OCI-M2 (cell line): ENCODE data around the gene LHX6.

ENCODE experiments used
- DNase-seq: peaks from one replicate; lab custom pipeline; 2025; ENCODE audit not compliant: unreplicated experiment; lab: John Stamatoyannopoulos, UW

LHX6 gene

DNA sequence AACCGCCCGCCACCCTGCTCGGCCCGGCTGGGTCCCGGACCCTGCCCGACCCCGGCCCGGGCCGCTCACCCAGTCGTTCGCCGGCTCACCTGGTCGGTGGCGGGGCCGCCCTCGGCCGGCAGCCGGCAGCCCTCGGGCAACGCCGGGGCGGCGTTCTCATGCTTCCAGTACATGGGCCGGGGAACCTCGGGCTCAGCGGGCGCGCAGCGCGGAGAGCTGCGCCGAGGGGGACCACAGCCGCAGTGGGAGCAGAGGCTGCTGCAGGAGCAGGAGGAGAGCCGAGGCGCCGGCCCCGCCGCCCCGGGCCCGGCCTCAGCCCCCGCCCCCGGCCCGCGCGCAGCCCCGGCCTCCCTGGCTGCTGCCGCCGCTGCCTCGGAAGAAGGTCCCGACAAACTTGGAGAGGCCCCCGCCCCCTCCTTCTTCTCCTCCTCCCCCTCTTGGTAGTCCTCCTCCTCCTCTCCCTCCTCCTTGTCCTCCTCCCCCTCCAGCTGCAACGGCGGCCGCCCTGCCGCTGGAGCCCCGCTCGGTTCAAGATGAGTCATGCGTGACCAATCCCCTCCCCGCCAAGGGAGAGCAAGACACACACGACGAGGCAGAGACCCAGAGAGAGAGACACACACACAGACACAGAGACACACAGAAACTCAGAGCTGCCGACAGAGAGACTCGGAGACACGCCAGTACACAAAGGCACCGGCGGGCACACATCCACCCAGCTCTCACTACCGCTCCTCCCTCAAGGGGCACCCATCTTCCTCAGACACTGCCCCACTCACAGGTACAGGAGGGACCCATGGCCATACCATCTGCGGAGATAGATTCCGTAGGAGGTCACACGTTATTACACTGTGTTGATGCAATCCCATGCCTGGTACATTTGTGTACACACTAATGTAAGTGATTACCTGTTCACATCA is at the start of gene LHX6:
Gene LHX6, minus strand, starts transcription at position 390 of the 917 bp plus-strand sequence. Its CDS starts 217 bp downstream, at position 173.
- no peak for DNase-seq

DNA sequence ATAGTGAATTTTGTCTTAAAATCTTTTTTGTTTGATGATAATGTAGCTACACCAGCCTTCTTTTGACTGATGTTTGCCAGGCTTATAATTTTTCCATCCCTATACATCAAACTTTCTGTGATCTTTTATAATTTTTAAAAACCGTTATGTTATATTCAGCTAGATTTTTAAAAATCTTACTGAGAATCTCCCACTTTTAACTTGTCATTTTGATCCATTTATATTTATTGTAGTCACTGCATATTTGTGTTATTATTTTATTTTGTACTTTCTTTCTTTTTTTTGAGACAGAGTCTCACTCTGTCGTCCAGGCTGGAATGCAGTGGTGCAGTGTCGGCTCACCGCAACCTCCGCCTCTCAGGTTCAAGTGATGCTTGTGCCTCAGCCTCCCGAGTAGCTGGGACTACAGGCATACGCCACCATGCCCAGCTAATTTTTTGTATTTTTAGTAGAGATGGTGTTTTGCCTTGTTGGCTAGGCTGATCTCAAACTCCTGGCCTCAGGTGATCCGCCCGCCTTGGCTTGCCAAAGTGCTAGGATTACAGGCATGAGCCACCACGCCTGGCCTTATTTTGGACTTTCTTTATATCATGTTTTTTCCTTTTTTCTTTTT is 48.6 kb upstream of the LHX6 start:
- no peak for DNase-seq

DNA sequence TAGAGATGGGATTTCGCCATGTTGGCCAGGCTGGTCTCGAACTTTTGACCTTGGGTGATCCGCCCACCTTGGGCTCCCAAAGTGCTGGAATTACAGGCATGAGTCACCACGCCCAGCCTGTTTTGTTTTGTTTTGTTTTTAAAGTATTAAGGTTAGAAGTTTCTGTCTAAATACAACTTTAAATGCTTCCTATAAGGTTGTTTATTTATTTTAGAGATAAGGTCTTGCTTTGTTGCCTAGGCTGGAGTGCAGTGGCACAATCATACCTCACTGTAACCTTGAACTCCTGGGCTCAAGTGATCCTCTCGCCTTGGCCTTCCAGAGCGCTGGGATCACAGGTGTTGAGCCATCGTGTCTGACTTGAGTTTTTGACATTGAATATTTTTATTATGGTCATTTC is 47.3 kb upstream of the LHX6 start:
- no peak for DNase-seq

DNA sequence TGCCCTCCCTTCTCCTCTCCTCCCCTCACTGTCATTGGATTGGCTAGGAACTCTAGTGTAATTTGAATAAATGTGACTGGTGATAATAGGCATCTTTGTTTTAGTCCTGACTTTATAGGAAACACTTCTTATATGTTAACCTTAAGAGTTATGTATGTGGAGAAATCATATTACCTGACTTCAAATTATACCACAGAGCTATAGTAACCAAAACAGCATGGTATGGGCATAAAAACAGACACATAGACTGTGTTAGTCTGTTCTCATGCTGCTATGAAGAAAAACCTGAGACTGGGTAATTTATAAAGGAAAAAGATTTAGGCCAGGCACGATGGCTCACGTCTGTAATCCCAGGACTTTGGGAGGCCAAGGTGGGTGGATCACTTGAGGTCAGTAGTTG is 45.3 kb upstream of the LHX6 start:
- DNase-seq, result no peak

- no peak for DNase-seq
These were observed 39.5 kb upstream of the LHX6 start for GRCh38 chr9:122268041-122268814.

DNA sequence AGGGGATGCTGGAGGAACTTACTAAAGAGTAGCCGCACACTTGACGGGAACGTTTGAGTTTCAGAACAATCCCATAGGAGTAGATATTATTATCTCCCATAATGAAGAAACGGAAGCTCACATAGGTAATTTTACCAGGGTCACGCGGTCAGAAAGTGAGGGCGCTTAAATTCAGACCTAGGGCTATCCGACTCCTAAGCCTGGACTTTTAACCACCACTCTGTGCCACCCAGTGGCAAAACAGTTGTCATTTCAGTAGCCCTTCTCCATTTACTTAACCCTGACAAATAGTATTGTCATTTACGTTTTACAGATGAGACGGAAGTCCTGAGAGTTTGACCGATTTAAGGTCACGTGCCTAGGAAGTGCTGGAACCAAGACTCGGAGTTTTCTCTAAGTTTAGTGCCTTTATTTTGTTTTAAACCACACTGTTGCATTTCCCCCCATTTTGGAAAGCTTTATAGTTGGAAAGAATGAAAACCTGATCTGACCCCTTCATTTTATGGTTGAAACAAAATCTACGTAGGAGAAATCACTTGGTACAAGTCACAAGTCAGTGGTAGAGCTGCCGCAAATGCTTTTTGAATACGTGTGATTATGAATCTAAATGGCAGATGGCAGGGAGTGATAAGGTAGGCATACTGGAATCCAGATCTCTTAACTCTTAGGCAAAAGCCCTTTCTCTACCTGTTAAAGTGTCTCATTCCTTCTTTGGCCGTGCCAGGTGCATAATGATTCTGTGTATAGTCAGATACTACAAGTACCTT is 36.6 kb upstream of the LHX6 start:
- DNase-seq, result no peak

DNA sequence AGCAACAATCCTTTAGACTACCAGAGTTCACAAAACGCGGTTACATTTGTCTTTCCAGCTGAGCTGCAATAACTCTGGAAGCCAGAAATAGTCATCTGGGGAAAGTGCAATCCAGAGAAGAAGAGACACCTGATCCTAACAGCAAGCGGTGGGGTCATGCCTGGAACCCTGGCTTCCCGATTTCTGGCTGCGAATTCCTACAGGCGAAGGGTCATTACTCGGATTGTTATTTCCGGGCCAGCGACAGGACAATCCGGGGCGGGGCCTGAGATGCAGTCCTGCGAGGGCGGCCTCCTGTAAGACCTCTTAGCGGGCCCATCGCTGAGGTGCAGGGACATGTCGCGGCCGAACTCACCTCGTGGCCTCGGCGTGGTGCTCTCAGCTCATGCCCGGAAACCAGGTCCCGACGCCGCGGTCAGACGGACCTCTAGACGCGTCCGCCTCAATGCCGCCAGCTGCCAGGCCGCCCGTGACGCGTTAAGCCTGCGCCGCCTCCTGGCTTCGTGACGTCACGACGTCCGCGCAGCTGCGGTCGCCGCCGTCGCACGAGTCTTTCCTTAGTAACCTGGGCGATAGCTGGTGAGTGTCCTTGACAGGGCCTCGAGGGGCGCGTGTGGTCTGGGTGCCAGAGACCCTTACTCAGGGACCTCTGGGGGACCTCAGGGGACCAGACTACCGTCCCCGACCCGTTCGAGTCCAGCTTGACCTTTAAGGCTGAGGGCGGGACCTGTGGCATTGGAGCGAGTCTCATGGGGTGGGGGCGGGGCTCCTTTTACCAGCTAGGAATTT is 35.8 kb upstream of the LHX6 start, which contains the start of the genes MRRF and RBM18:
Gene MRRF, plus strand, starts transcription at position 523 of the 789 bp plus-strand sequence. CDS start 6,010 bp downstream, outside the sequence.
Gene RBM18, minus strand, starts transcription at position 481 of the 789 bp plus-strand sequence. CDS start 3,348 bp downstream, outside the sequence.
- peak; percentile 57 for DNase-seq

GRCh38 chr9:122263699-122264349 is 35.1 kb upstream of the LHX6 start:
- no peak for DNase-seq

DNA sequence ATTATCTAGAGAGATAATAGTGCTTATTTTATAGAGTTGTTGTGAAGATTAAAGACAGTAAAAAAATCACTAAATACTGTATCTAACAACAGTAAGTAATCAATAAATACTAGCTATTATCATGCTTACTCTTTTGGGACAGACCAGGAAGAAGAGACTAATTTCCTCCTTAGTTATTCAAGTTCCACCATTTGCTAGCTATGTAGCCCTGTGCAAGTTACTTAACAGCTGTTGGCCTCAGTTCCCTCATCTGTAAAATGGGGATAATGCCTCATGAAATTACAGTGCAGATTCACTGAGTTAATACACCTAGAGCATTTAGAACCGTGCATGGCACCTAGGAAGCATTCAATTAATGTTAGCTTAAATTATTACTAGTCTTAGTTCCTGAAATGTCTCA is 33.3 kb upstream of the LHX6 start:
- DNase-seq, result no peak

GRCh38 chr9:122261469-122261881 is 32.7 kb upstream of the LHX6 start:
- no peak for DNase-seq

DNA sequence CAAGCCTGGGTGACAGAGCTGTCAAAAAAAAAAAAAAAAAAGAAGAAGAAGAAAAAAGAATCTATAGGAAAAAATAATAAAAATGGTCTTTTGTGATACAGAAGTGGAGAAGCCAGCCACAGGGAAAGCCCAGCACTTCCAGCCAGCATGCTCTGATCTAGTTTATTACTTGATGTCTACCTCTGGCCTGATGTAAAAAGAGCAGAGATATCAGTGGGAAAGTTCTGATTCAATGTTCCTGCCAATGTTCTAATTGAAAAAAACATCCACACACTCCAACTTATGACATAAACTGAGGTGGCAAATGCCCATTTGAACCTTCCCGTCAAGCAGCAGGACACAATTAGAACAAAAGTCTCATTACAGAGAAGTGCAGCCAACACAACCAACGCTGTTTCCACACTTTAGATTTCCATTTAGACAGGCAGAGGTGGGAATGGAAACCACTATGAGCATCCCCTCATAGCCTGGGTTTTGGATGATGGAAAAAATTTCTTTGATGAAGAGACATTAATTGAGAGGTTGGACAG is 30.2 kb upstream of the LHX6 start:
- no peak for DNase-seq

DNA sequence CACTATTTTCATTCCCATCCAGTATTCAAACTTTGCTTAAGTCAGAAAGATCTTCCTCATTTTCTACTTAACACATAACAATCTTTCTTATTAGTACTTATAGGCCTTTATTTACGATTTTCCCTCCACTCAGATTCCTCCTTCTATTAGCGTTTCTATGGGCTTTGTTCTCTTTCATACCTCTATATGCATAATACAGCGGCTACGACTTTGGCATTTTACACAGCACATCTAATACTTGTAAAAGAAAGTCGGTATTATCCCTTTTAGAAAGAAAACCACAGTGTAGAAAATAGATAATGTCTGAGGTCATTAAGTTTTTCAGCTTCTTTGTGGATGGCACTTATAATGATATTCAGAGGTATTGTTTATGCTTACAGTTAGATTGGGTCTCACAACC is 27.4 kb upstream of the LHX6 start:
- no peak for DNase-seq

GRCh38 chr9:122254761-122255160 is 26.0 kb upstream of the LHX6 start:
- no peak for DNase-seq

DNA sequence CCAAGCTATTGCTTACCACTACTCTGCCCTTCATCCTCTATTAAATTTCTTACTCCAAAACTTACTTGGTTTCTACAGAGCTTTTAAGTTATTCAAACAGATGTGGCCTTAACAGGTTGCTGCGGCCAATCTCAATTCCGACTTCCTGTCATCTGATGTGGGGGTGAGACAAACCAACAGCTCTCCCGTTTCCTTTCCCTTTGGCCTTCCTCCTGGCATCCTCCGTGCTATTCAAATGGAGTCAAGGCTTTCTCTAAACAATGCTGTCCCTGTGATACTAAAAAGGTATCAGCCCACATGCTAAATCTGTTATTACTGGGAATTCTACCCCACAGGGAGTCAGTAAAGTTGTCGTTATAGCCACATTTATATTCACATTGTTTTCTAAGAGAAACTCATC is 24.0 kb upstream of the LHX6 start:
- DNase-seq, result no peak

GRCh38 chr9:122251351-122251750 is 22.6 kb upstream of the LHX6 start:
- DNase-seq, result no peak

DNA sequence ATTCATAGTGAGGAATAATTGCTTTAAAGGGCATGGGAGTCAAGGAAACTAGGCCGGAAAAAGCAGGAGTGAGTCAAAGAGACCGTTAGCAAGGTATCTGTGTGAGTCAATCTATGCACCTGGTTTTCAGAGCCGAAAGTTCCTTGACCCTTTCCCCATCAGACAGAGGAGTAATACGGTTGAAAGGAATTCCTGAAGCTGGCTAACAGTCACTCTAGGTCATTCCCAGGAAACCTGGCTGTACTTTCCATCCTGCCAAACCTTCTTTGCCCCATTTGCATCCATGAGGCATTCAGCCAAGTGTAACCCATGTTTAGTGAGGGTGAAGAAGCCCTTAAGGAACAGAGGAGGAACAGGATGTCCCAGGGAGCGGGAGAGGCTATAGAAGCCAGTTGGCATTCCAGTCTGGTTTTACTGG is 19.7 kb upstream of the LHX6 start:
- no peak for DNase-seq

DNA sequence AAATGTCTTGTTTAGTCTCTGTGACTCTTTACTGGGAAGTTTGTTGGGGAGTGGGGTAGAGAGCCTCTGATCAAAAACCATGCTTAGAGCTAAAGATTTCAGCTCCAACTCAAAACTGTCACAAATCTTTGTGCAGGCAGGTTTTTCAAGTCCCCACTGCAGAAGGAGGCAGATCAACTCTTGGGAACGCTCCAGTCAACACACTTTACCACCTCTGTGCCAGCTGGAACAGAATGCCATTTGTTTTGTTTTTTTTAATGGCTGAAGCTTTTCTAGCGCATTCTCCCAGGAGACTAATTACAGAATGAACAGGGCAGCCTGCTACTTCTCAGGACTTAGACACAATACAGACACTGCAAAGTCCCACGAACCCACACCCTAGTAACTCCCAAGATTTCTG is 17.9 kb upstream of the LHX6 start:
- DNase-seq, result no peak

DNA sequence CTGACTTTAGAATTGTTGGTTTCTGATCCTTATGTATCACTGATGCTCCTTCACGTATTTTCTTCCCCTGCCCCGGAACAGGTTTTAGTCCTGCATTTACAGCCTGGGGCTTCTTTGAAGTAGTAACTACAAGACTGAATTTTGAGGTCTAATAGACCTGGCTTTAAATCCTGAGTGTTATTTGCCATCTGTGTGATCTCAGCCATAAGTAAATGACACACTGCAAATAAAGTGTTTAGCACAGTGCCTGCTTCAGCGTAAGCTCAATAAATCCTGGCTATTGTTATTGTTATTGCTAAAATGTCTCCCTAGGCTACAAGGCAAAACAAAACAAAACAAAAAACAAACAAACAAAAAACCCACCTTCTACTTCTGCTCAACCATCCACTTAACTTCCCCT is 15.6 kb upstream of the LHX6 start:
- DNase-seq, result no peak

GRCh38 chr9:122239722-122240121 is 11.0 kb upstream of the LHX6 start:
- DNase-seq, result no peak
